HTERT RPE-1 (cell line): ENCODE measurements around the gene ZNF773.
"Not testable (repeated sequence)": the region's sequence is repeated elsewhere in the genome, so short reads cannot be mapped to it uniquely, and the experiment has no call there.

Experiments used
- in situ Hi-C: fragments of 300-500 bp; cut with MboI; formaldehyde crosslinking; loops from 4 replicates; pipeline ENCODE4 v1.14.3; 2020; ENCODE audit warnings: low sequenced_read_pairs

The ZNF773 gene

DNA sequence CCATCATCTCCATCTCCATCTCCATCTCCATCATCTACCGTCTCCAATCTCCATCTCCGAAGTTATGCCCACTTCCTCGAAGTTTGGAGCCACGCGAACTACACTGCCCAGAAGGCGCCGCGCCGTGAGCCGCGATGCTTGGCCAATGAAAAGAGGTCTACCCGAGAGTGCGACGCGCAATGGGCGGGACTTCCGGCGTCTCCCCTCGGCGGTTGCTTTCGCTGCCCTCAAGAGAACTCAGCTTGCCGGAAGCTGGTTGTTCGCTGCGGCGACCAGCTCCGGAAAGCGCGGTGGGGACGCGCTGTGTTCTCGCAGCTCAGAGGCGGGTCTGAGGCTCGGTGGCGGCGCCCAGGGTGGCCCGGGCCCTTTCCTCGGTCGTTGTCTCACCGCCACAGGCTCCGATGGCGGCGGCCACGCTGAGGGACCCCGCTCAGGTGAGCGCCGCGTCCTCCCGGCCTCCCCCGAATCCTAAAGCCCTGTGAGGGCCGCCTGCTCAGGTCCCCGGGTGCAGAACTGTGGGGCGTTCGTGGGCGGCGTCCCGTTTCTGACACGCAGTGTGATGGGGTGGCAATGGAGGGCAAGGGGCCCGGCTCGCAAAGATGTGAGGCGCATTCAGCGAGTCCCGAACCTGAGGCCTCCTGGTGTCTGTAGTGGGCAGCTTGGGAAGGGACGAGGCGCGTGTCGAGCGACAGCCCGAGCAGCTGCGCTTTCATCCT, at the start of gene ZNF773:
Gene ZNF773 (plus strand): TSS at position 259 of the 716 bp plus-strand sequence. CDS start 143 bp downstream, at position 402.
- in situ Hi-C loops = not testable (repeated sequence)

DNA sequence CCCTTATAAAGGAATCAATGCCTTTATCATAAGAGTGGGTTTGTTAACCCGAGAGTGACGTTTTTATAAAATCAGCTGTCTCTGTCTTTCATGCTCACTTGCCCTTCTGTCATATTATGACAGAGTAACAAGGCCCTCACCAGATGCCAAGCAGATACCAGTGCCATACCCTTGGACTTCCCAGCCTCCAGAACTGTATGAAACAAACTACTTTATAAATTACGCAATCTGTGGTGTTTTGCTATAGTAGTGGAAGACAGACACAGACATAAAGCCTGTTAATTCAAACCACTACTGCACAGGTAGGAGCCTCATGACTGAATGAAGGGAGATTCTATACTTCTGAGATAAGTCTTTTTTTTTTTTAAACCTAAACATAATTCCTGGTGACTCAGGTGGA, 47.4 kb upstream of the ZNF773 start:
- in situ Hi-C loops = no loop called here

GRCh38 chr19:57465680-57466381, 33.9 kb upstream of the ZNF773 start:
- in situ Hi-C loops = no loop called here

DNA sequence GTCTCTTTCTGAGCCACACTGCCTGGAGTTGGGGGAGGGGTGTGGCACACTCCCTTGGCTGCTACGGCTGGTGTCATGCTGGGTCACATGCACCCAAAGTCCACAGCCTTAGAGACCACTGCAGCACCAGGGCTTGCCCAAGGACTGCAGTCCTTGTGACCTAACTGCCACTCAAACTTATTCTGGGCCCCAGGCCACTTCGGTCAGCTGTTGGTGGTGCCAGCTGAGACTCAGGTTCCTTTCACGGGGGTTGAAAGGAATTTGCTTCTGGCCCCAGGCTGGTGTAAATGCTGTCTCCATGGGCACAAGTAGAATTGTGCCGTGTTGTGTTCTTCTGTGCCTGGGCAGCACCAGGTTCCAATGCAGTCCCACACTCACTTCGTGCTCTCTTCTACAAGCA, 33.2 kb upstream of the ZNF773 start:
- in situ Hi-C loops = no loop called here

DNA sequence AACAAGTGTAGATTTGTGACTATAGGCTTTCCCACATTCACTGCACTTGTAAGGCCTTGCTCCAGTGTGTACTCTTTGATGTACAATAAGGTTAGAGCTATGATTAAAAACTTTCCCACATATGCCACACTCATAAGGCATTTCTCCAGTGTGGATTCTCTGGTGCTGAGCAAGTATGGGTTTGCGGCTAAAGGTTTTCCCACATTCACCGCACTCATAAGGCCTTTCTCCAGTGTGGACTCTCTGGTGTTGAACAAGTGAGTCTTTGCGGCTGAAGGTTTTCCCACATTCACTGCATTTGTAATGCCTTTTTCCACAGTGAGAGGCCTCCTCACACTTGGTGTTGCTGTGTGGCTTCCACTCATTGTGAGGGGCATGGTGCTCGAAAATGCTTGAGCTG, 26.1 kb upstream of the ZNF773 start:
- in situ Hi-C loops = no loop called here

GRCh38 chr19:57477191-57478008, 22.3 kb upstream of the ZNF773 start, which contains the start of gene ZNF772:
ZNF772 (minus strand) TSS chr19:57477566; CDS start chr19:57477309, 257 bp downstream.
- in situ Hi-C loops = no loop called here

- in situ Hi-C loops = not testable (repeated sequence)
Observed at GRCh38 chr19:57487477-57488298, 12.1 kb upstream of the ZNF773 start, which contains the start of gene ZNF419. ZNF419 (plus strand) TSS chr19:57487750; CDS start chr19:57487951, 201 bp downstream.

DNA sequence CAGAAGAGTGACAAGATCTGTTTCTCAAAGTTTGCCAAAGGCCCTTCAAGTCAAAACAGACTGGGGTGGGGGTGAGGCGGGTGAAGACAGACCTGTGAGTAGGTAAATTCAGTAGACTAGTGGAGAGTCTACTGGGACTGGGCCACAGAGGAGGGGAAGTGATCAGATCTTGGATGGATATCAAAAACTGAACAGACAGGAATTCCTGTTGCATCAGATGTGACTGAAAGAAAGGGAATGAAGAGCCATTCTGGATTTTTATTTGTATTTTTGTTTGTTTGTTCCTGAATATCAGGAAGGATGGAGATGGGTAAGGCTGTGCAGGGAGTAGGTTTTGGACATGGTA, 11.5 kb upstream of the ZNF773 start:
- in situ Hi-C loops = not testable (repeated sequence)

GRCh38 chr19:57499332-57499679, 432 bp upstream of the ZNF773 start:
- in situ Hi-C loops = not testable (repeated sequence)

GRCh38 chr19:57500400-57500799, 662 bp downstream of the ZNF773 start:
- in situ Hi-C loops = not testable (repeated sequence)

DNA sequence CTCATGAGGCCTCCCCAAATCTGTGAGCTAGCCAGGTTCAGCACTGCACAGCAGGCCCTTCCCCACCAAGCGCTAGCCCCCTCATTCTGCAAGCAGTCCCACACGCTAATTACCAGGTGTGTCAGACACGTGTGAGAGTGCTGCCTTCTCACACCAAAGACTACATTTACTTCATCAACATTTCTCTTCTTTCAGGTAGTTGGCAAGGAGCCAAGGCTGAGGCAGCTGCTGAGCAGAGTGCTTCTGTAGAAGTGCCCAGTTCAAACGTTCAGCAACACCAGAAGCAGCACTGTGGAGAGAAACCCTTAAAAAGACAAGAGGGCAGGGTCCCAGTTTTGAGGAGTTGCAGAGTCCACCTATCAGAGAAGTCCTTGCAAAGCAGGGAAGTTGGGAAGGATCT, 6.4 kb downstream of the ZNF773 start:
- in situ Hi-C loops = no loop called here

DNA sequence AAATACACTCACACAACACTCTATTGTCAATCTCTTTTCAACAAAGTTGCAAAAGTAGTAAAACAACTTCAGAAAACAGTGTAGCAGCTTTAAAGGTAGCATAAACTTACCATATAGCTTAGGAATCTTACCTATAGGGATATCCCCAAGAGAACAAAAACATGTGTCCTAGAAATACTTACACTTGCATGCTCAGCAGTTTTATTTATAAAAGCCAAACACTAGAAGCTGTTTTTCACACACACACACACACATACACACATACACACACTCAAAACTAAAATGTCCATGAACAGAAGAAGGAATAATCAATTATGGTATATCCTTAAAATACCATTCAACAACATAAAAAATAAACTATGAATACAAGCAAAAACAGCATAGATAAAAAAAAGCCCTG, 11.7 kb downstream of the ZNF773 start:
- in situ Hi-C loops = no loop called here

DNA sequence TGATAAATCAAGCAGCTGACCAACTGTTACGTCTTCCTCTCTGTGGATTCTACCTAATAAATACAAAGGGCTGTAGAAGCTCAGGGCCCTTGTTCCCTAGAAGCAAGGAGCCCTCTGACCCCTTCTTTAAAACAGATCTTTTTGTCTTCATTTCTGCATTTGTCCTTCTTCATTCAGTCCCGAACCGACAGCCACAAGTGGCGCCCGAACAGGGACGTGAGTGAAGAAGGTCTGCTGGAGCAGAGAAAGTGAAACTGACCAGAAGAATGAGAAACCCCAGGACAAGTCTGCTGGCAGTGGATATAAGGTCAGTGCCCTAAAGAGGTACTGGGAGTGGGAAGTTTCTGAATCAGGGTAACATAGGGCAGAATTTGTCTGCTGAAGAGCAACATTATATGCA, 13.1 kb downstream of the ZNF773 start:
- in situ Hi-C loops = no loop called here

- in situ Hi-C loops = no loop called here
Observed at GRCh38 chr19:57515255-57515654, 15.5 kb downstream of the ZNF773 start.

- in situ Hi-C loops = not testable (repeated sequence)
Observed at GRCh38 chr19:57518021-57518420, 18.3 kb downstream of the ZNF773 start.

GRCh38 chr19:57527136-57527881, 27.6 kb downstream of the ZNF773 start, which contains the start of gene ZNF549:
ZNF549 (plus strand) TSS chr19:57527356; CDS start chr19:57527574, 218 bp downstream.
- in situ Hi-C loops = no loop called here

DNA sequence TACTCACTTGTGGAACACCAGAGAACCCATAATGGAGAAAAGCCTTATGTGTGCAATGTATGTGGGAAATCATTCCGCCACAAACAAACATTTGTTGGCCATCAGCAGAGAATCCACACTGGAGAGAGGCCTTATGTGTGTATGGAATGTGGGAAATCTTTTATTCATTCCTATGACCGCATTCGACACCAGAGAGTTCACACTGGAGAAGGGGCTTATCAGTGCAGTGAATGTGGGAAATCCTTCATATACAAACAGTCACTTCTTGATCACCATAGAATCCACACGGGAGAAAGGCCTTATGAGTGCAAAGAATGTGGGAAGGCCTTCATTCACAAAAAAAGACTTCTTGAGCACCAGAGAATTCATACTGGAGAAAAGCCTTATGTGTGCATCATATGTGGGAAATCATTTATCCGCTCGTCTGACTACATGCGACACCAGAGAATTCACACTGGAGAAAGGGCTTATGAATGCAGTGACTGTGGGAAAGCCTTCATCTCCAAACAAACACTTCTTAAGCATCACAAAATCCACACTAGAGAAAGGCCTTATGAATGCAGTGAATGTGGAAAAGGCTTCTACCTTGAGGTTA, 38.3 kb downstream of the ZNF773 start:
- in situ Hi-C loops = no loop called here

DNA sequence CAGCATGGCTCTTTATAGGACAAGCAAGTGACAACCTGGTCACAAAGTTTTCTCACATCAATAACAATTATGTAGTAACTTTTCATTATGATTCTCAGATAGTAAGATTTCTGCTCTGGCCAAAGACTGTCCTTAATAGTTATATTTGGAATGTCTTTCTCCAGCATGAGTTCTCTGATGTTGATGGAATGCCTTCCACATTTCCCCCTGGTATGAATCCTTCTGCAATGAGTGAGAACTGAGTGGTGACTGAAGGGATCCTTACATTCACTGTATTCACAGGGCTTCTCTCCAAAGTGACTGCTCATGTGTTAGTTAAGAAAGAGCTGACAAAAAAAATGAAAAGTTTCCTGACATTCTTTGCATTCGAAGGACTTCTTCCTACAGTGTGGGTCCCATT, 46.8 kb downstream of the ZNF773 start:
- in situ Hi-C loops = no loop called here

DNA sequence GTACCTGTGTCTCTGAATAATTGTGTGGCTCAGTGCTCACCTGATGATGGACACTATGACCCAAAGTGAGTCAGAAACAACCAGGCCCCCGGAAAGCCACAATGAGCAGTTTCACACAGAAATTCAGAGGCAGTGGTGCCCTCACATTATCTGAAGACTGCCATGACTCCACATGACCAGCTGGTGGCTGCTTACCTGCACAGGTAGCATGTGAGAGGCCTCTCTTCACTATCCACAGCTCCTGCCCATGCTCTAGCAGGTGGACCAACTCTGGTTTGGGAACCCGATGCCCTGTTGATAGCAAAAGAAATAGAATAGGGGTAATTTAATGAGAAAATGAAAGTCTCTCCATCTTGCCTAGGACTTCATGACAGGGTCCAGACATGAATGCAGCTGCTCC, 52.7 kb downstream of the ZNF773 start:
- in situ Hi-C loops = no loop called here
